ENCODE measurements around the gene TTC4. TPM values are rescaled to one million over a fixed set of nuclear protein-coding genes. Genes with fewer than 3 reads are reported as not detected.

The TTC4 gene
- total RNA-seq, 3 donors from 2014 or later: 12.1 to 16.7 (median 15.2) TPM

DNA sequence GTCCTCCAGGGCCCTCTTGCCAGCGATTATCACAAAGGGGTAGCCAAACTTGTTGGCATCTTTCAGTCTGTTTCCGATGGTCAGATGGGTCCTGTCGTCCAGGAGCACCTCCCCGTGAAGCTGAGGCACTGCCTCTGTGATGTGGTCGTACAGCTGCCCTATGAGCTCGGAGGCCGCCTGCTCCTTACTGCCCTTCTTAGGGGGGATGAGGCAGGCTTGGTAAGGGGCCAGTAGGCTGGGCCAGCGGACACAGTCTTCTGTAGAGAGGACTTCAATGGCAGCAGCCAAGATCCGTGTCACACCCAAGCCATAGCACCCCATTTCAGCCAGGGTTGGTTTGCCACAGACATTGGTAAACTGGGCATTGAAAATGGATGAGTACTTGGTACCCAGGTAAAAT lies 42.2 kb downstream of the TTC4 start:
- TF ChIP-seq, protein P1, sequence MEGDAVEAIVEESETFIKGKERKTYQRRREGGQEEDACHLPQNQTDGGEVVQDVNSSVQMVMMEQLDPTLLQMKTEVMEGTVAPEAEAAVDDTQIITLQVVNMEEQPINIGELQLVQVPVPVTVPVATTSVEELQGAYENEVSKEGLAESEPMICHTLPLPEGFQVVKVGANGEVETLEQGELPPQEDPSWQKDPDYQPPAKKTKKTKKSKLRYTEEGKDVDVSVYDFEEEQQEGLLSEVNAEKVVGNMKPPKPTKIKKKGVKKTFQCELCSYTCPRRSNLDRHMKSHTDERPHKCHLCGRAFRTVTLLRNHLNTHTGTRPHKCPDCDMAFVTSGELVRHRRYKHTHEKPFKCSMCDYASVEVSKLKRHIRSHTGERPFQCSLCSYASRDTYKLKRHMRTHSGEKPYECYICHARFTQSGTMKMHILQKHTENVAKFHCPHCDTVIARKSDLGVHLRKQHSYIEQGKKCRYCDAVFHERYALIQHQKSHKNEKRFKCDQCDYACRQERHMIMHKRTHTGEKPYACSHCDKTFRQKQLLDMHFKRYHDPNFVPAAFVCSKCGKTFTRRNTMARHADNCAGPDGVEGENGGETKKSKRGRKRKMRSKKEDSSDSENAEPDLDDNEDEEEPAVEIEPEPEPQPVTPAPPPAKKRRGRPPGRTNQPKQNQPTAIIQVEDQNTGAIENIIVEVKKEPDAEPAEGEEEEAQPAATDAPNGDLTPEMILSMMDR (IDR thresholded peaks at IDR 0.05): no peak
- DNase-seq: no peak
- Histone ChIP-seq H3K9me3 (no peaks in the 10 kb centered on the region), H3K36me3 (ENCODE audit: low read depth) (no peaks in the 10 kb centered on the region), H3K4me1 (ENCODE audit: low read depth) (no peaks in the 10 kb centered on the region), H3K4me3 (no peak overlapping the region)
- ATAC-seq: no peak
- intact Hi-C loops (cut with DNase I, micrococcal nuclease): no loop called here

DNA sequence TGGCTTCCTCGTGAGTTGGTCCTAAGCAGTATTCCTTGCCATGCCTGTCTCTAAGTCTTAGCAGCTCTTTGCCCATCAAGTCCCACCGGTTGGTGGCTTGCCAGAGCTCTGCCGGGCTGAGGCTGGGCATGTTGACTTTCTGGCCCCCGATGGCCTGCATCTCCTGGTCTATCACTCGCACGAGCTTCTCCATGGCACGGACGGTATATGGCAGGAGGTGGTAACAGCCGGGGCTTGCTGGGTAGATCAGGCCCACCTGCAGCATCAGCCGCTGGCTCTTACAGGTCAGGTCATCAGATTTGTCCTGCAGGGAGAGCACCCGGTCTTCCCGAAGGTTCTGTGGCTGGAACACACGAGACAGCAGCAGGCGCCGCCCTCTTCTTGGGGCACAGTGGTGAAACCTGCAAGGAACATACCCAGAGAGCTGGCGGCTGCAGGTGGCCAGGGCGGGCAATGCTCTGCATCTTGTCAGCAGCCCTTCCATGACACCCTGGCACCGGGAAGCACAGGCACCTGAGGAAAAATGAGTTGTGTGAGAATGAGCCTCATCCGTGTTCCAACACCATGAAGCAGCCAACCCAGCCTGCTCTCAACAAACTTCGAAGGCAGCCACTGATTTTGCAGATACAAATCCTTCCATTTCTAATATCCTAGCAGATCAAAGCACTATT lies 43.2 kb downstream of the TTC4 start:
- TF ChIP-seq, protein P1 (IDR thresholded peaks at IDR 0.05): no peak
- ATAC-seq (no peak), DNase-seq (no peak)
- no peak overlapping the region for H3K4me3 ChIP-seq
- no peaks in the 10 kb centered on the region for H3K9me3 ChIP-seq
- intact Hi-C loops (cut with DNase I, micrococcal nuclease): no loop called here
- H3K4me1 ChIP-seq (ENCODE audit: low read depth): peaks cover 7% of the 10 kb centered on the region
- H3K36me3 ChIP-seq (ENCODE audit: low read depth): no peaks in the 10 kb centered on the region

DNA sequence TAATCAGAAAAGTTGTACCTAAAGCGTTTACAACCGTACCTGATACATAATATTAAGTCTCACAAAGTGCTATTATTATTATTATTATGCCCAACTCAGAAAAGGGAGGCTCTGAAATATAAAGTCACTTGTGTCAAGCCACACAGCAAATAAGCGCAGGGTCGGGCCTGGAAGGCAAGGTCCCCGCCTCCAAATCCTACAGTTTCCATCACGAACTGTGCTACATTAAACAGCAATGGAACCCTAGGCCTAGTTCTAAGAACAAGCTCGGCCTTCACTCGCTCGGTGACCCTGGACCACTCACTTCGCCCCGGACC lies 48.1 kb downstream of the TTC4 start:
- DNase-seq (no peak), ATAC-seq (peak; percentile 3)
- intact Hi-C loops (cut with DNase I, micrococcal nuclease): no loop called here
- peaks cover 7% of the 10 kb centered on the region for H3K4me1 ChIP-seq (ENCODE audit: low read depth)
- TF ChIP-seq, protein P1 (IDR thresholded peaks at IDR 0.05): no peak
- H3K36me3 ChIP-seq (ENCODE audit: low read depth): peaks cover 3% of the 10 kb centered on the region
- peak overlapping the region; percentile 65 for H3K4me3 ChIP-seq
- no peaks in the 10 kb centered on the region for H3K9me3 ChIP-seq

DNA sequence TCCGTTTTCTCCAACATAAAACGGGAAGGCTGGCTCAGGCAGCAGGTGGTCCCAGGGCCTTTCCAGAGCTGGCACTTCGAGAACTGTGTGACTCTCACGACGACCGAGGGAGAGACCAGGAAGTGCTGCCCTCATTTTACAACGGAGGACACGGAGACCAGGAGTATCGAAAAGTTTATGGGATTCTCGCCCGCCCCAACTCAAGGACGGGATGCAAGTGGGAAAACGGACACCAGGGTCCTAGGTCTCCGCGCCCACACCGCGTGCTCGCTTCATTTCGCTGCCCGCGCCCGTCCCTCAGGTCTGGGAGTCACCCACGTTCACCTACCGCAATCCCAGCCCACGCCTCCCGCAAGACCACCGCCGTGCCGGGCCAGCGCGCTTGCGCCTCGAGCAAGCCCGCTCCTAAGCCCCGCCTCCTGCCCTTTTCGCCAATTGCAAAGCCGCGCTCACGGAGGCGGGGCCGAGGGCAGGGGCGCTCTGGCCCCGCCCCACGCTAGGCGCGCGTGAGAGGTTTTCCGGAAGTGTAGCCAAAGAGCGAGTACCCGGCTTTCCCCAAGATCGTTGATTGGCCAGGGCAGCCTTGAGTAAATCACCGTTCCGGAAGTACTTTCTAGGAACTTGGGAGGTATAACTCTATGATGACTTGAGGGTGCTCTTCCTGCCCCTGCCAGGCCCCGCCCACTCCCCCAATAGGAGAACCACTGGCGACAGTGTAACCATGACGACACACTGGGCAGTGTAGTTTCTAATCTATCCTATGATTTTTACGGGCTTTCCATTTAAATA lies 48.7 kb downstream of the TTC4 start, which contains the start of gene PARS2:
TSS of gene PARS2 (minus strand) at position 391 of the 789 bp plus-strand sequence. CDS start 5,362 bp downstream, outside the sequence.
- peaks cover 3% of the 10 kb centered on the region for H3K36me3 ChIP-seq (ENCODE audit: low read depth)
- no peaks in the 10 kb centered on the region for H3K9me3 ChIP-seq
- TF ChIP-seq, protein P1 (IDR thresholded peaks at IDR 0.05): no peak
- intact Hi-C loops (cut with DNase I, micrococcal nuclease): no loop called here
- H3K4me3 ChIP-seq: peak within 1 kb of the TSS; percentile 65
- peak; percentile 97 to 98 (median 98) for DNase-seq
- ATAC-seq: peak; percentile 97
- H3K4me1 ChIP-seq (ENCODE audit: low read depth): peaks cover 7% of the 10 kb centered on the region

DNA sequence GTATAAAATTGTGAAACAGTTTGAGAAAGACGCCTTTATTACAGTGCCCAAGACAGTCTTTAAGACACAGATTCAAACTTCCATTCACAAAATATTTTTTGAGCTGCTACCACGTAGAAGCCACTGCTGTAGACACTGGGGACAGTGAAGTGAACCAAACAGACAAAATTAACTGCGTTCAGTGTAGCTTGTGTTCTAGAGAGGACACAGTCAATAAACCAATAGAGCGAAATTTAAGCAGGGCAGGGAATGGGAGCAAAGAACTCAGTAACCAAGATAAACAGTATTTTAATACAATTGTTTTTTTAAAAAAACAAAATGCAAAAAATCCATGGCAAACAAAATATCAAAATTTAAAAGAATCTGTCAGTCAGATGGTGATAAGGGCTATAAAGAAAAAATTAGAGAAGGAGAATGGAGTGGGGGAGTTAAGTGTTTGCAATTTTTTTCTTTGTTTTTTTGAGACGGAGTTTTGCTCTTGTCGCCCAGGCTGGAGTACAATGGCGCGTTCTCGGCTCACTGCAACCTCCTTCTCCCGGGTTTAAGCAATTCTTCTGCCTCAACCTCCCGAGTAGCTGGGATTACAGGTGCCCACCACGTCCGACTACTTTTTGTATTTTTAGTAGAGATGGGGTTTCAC lies 49.4 kb downstream of the TTC4 start:
- intact Hi-C loops (cut with DNase I, micrococcal nuclease): no loop called here
- H3K36me3 ChIP-seq (ENCODE audit: low read depth): peaks cover 3% of the 10 kb centered on the region

More for the DNA sequence above, 49.4 kb downstream of the TTC4 start:
- ATAC-seq (no peak), DNase-seq (no peak)
- H3K4me1 ChIP-seq (ENCODE audit: low read depth): peaks cover 7% of the 10 kb centered on the region
- H3K4me3 ChIP-seq: peak overlapping the region; percentile 65
- no peaks in the 10 kb centered on the region for H3K9me3 ChIP-seq
- TF ChIP-seq, protein P1 (IDR thresholded peaks at IDR 0.05): no peak

Measured in mucosa of descending colon (tissue), 3 donors.